Measurements from ENCODE around the gene C4BPB.

- TF ChIP-seq EZH2 (IDR thresholded peaks at IDR 0.05; ENCODE audit: low read depth, low read length, severe bottlenecking) (no peak), SP1 (IDR thresholded peaks at IDR 0.05; ENCODE audit: low read depth, low read length) (no peak), TAF1 (IDR thresholded peaks at IDR 0.05; ENCODE audit: low read depth, low read length) (no peak), CBX8 (IDR thresholded peaks at IDR 0.05; ENCODE audit: borderline replicate concordance, low read depth, low read length) (no peak)
Observed at GRCh38 chr1:207040181-207040533, 48.5 kb upstream of the C4BPB start.

Measured in H1 (cell line).